ENCODE measurements around the gene SLC25A34.

Gene SLC25A34

GRCh38 chr1:15733218-15733725, 2.8 kb upstream of the SLC25A34 start:
- TF ChIP-seq, protein P1, sequence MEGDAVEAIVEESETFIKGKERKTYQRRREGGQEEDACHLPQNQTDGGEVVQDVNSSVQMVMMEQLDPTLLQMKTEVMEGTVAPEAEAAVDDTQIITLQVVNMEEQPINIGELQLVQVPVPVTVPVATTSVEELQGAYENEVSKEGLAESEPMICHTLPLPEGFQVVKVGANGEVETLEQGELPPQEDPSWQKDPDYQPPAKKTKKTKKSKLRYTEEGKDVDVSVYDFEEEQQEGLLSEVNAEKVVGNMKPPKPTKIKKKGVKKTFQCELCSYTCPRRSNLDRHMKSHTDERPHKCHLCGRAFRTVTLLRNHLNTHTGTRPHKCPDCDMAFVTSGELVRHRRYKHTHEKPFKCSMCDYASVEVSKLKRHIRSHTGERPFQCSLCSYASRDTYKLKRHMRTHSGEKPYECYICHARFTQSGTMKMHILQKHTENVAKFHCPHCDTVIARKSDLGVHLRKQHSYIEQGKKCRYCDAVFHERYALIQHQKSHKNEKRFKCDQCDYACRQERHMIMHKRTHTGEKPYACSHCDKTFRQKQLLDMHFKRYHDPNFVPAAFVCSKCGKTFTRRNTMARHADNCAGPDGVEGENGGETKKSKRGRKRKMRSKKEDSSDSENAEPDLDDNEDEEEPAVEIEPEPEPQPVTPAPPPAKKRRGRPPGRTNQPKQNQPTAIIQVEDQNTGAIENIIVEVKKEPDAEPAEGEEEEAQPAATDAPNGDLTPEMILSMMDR (IDR thresholded peaks at IDR 0.05; ENCODE audit: low read depth, low read length), result no peak
- H3K4me3 ChIP-seq (ENCODE audit: low read depth, low read length), result no peak overlapping the region

DNA sequence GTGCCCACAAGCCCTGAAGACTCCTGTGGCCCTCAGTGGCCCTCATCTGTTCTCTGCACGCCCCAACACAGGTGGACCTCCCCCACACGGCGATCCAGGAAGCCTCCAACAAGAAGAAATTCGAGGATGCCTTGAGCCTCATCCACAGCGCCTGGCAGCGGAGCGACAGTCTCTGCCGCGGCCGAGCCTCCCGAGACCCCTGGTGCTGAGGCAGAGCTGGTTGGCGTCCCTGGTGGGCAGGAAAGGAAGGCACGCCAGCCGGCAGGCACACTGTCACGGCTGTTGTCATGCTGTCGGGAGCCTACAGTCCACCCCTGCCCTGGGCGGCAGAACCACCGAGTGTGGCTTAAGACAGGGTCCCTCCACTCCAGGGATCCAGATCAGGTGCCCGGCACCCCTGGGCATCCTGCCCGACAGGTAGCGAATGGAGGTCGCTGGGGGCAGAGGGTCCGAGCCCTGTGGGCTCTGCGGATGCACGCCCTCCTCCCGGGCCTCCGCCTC, 2.3 kb upstream of the SLC25A34 start:
- no peak overlapping the region for H3K4me3 ChIP-seq (ENCODE audit: low read depth, low read length)
- TF ChIP-seq, protein P1 (IDR thresholded peaks at IDR 0.05; ENCODE audit: low read depth, low read length), result no peak

DNA sequence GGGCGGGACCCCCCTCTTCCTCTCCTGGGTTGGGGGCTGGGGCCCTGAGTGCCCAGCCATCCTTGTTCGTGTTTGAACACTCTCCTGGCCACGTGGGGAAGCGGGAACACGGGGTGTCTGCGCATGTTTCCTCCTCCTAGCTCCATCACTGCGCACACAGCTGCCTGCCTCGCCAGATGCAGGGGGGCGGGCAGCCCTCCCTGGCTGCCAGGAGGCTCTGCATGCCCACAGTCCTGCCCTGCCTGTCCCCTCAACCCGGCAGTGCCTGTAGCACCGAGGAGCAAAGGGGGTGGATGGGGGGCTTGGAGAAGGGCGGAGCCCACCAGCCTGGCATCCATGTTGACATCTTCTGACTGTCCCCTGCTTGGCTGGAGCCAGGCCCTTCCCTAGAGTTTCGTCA, 1.8 kb upstream of the SLC25A34 start:
- TF ChIP-seq, protein P1 (IDR thresholded peaks at IDR 0.05; ENCODE audit: low read depth, low read length), result no peak
- no peak overlapping the region for H3K4me3 ChIP-seq (ENCODE audit: low read depth, low read length)

DNA sequence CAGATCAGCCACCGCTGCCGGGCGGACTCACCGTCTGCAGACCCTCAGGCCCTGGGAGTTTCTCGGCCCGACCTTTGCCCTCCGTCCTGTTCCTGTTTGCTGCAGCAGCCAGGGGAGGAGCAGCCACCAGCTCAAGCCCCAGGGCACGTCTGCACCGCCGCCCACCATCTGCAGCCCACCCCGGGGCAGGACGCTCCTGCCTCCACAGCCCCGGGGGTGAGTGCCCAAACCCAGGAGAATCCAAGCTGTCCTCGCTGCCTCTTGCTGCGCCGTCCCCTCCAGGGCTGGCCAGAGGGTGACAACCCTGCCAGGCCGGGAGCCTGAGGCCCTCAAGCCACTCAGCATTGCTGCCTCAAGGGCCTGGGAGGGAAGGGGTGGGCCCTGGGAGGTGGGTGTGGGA, 1.2 kb upstream of the SLC25A34 start:
- H3K4me3 ChIP-seq (ENCODE audit: low read depth, low read length), result no peak overlapping the region
- TF ChIP-seq, protein P1 (IDR thresholded peaks at IDR 0.05; ENCODE audit: low read depth, low read length), result no peak

- no peak overlapping the region for H3K4me3 ChIP-seq (ENCODE audit: low read depth, low read length)
- TF ChIP-seq, protein P1 (IDR thresholded peaks at IDR 0.05; ENCODE audit: low read depth, low read length), result no peak
Measured at GRCh38 chr1:15735304-15736037, 587 bp upstream of the SLC25A34 start.

GRCh38 chr1:15736892-15737261, 819 bp downstream of the SLC25A34 start:
- TF ChIP-seq, protein P1 (IDR thresholded peaks at IDR 0.05; ENCODE audit: low read depth, low read length), result no peak

More at GRCh38 chr1:15736892-15737261, 819 bp downstream of the SLC25A34 start:
- no peak overlapping the region for H3K4me3 ChIP-seq (ENCODE audit: low read depth, low read length)
